Putamen (tissue), 1 donor: Measurements from ENCODE around the gene ZNRF3.

Experiments used
- DNase-seq: peaks from one replicate; pipeline ENCODE4 v3.0.0-alpha.2; 2016; ENCODE audit warnings: low spot score

ZNRF3 gene

GRCh38 chr22:28952857-28953256 lies 69.5 kb downstream of the ZNRF3 start:
- no peak for DNase-seq

- DNase-seq, result no peak
These were observed 70.0 kb downstream of the ZNRF3 start for GRCh38 chr22:28953403-28953802.

- DNase-seq, result no peak
These were observed 70.9 kb downstream of the ZNRF3 start for GRCh38 chr22:28953976-28954880.

GRCh38 chr22:28955817-28956216 lies 72.4 kb downstream of the ZNRF3 start:
- DNase-seq, result no peak

GRCh38 chr22:28956506-28956905 lies 73.1 kb downstream of the ZNRF3 start:
- no peak for DNase-seq

GRCh38 chr22:28958611-28959010 lies 75.2 kb downstream of the ZNRF3 start:
- peak; percentile 35 for DNase-seq

GRCh38 chr22:28962042-28962554 lies 78.7 kb downstream of the ZNRF3 start:
- DNase-seq, result no peak

GRCh38 chr22:28963362-28963761 lies 80.0 kb downstream of the ZNRF3 start:
- no peak for DNase-seq

GRCh38 chr22:28967163-28967665 lies 83.8 kb downstream of the ZNRF3 start:
- no peak for DNase-seq

- DNase-seq, result no peak
These were observed 84.6 kb downstream of the ZNRF3 start for GRCh38 chr22:28967969-28968368.

- DNase-seq, result no peak
These were observed 86.2 kb downstream of the ZNRF3 start for GRCh38 chr22:28969401-28970168.

GRCh38 chr22:28973352-28973751 lies 90.0 kb downstream of the ZNRF3 start:
- DNase-seq, result no peak

GRCh38 chr22:28977060-28977459 lies 93.7 kb downstream of the ZNRF3 start:
- no peak for DNase-seq

- no peak for DNase-seq
These were observed 94.2 kb downstream of the ZNRF3 start for GRCh38 chr22:28977481-28977971.

GRCh38 chr22:28978158-28978557 lies 94.8 kb downstream of the ZNRF3 start:
- DNase-seq, result no peak

- no peak for DNase-seq
These were observed 95.8 kb downstream of the ZNRF3 start for GRCh38 chr22:28978863-28979796.

GRCh38 chr22:28980326-28980725 lies 97.0 kb downstream of the ZNRF3 start:
- DNase-seq, result no peak

GRCh38 chr22:28981818-28982499 lies 98.6 kb downstream of the ZNRF3 start:
- DNase-seq, result no peak

GRCh38 chr22:28983190-28983589 lies 99.8 kb downstream of the ZNRF3 start:
- DNase-seq, result no peak

- DNase-seq, result no peak
These were observed 100.5 kb downstream of the ZNRF3 start for GRCh38 chr22:28983788-28984441.
